Spleen (tissue), 13 donors: ENCODE results near the gene CERKL. TPM values are rescaled to one million over a fixed set of nuclear protein-coding genes. Genes with fewer than 3 reads are reported as not detected.
A peak's percentile ranks its signal among the peaks of the same experiment; 100 is the strongest.
"Not testable (repeated sequence)": the region's sequence is repeated elsewhere in the genome, so short reads cannot be mapped to it uniquely, and the experiment has no call there.

Experiments
- DNase-seq: peaks from one replicate; pipeline ENCODE4 v3.0.0-alpha.2; 2020
- H3K27ac ChIP-seq, 8 donors: fragments of 200-600 bp; sonication (generic) in 7 of 8; 1 replicate in 4 of 8; 2 replicates in 4 of 8; pipeline versions ENCODE4 v1.5.0 to v1.8.0; 2016 to 2021; ENCODE audit warnings: inconsistent platforms in 4 of 8, mild to moderate bottlenecking in 4 of 8, moderate library complexity in 1 of 8
- H3K27me3 ChIP-seq, 7 donors: fragments of 200-600 bp; sonication (generic) in 6 of 7; replicated peaks in 1 of 7; 1 replicate in 4 of 7; 2 replicates in 3 of 7; pipeline versions ENCODE4 v1.5.0 to v1.8.0; 2016 to 2021; ENCODE audit warnings: inconsistent platforms in 3 of 7, mild to moderate bottlenecking in 1 of 7
- H3K36me3 ChIP-seq, 6 donors: fragments of 200-600 bp; sonication (generic) in 5 of 6; 1 replicate in 4 of 6; 2 replicates in 2 of 6; pipeline versions ENCODE4 v1.5.0 to v1.8.0; 2016 to 2021; ENCODE audit warnings: inconsistent platforms in 2 of 6
- H3K4me1 ChIP-seq, 6 donors: fragments of 200-600 bp; sonication (generic) in 5 of 6; 1 replicate in 3 of 6; 2 replicates in 3 of 6; pipeline versions ENCODE4 v1.5.0 to v1.8.0; 2016 to 2021; ENCODE audit warnings: inconsistent platforms in 3 of 6
- H3K4me3 ChIP-seq, 8 donors: fragments of 200-600 bp; sonication (generic) in 7 of 8; 1 replicate in 4 of 8; 2 replicates in 4 of 8; pipeline versions ENCODE4 v1.5.0 to v1.8.0; 2016 to 2021; ENCODE audit warnings: inconsistent platforms in 4 of 8, mild to moderate bottlenecking in 4 of 8, moderate library complexity in 2 of 8
- H3K9me3 ChIP-seq, 8 donors: fragments of 200-600 bp; sonication (generic) in 7 of 8; 1 replicate in 4 of 8; 2 replicates in 4 of 8; pipeline versions ENCODE4 v1.5.0 to v1.8.0; 2016 to 2021; ENCODE audit warnings: inconsistent platforms in 4 of 8
- CTCF ChIP-seq, 11 experiments: fragments of 200-600 bp in 7 of 11; fragments of 450-650 bp in 4 of 11; sonication (generic) in 4 of 11; IDR thresholded peaks in 8 of 11; conservative IDR thresholded peaks in 3 of 11; 1 replicate in 7 of 11; 2 replicates in 4 of 11; pipeline versions ENCODE4 v1.4.0 to v1.8.0; 2016 to 2021; ENCODE audit warnings: antibody characterized with exemption in 11 of 11, inconsistent platforms in 4 of 11, mild to moderate bottlenecking in 1 of 11
- POLR2A ChIP-seq, 3 donors: fragments of 450-650 bp; IDR thresholded peaks; one replicate each; pipeline ENCODE4 v1.5.1; 2017; ENCODE audit warnings: antibody characterized with exemption in 3 of 3, mild to moderate bottlenecking in 1 of 3
- POLR2AphosphoS5 ChIP-seq, 3 donors: sonication (generic); formaldehyde crosslinking; IDR thresholded peaks; one replicate each; pipeline ENCODE4 v1.5.1; 2017; ENCODE audit warnings: antibody characterized with exemption in 3 of 3
- WGBS, 5 donors: extraction: QIAGEN DNeasy Blood & Tissue Kit in 3 of 5; methylation state at CpG; one replicate each; pipeline versions ENCODE4 v1.1.5 to v1.1.7; 2013 to 2018; 5-methylcytosine and 5-hydroxymethylcytosine counted together
- intact Hi-C: fragments of 100-400 bp; cut with DNase I; formaldehyde crosslinking; loops from one replicate; pipeline ENCODE4 v1.15.0; 2023; ENCODE audit warnings: low total_unique reads
- long read RNA-seq, 2 donors: transcript quantifications; one replicate each; lab custom pipeline, GENCODE V29; 2026
- polyA plus RNA-seq, 3 donors: library from polyadenylated mRNA; stranded (reverse); fragments of 200-250 nt; gene quantifications; one replicate each; pipeline ENCODE4 v1.2.1, GENCODE V29; 2013
- total RNA-seq, 7 donors: library from RNA; depleted of rRNA in 3 of 7; stranded (reverse); fragments of >200 nt in 3 of 7; fragmentation: NEBNext Ultra II Directional in 4 of 7; extraction: Animal tissue kit (Norgen Biotek cat#: 25700) in 4 of 7; gene quantifications; one replicate each; pipeline versions ENCODE4 v1.1.0 to v1.2.1, GENCODE V29; 2016 to 2021
- donor health status: healthy with polysubstance abuse.
- donor health status: DM: no; HTN: no; CAD: no; lungs with moderate emphysema.
- donor health status: DM: no; HTN: no; CAD: no.
- donor health status: Bipolar disorder and iron deficiency.
- donor health status: healthy.
- donor health status: DM: no; HTN: no; CAD: no.
- donor health status: DM: yes; HTN: yes; CAD: no.

CERKL gene
- total RNA-seq (1 to 10 TPM in 1 of 7 donors, under 1 TPM in 6; 0.27 to 1.4 (median 0.60) TPM), polyA plus RNA-seq (1 to 10 TPM; 1.7 to 2.3 (median 1.9) TPM)
- long read RNA-seq, donor 1, result 0 reads
- long read RNA-seq, donor 2, result 0 reads

DNA sequence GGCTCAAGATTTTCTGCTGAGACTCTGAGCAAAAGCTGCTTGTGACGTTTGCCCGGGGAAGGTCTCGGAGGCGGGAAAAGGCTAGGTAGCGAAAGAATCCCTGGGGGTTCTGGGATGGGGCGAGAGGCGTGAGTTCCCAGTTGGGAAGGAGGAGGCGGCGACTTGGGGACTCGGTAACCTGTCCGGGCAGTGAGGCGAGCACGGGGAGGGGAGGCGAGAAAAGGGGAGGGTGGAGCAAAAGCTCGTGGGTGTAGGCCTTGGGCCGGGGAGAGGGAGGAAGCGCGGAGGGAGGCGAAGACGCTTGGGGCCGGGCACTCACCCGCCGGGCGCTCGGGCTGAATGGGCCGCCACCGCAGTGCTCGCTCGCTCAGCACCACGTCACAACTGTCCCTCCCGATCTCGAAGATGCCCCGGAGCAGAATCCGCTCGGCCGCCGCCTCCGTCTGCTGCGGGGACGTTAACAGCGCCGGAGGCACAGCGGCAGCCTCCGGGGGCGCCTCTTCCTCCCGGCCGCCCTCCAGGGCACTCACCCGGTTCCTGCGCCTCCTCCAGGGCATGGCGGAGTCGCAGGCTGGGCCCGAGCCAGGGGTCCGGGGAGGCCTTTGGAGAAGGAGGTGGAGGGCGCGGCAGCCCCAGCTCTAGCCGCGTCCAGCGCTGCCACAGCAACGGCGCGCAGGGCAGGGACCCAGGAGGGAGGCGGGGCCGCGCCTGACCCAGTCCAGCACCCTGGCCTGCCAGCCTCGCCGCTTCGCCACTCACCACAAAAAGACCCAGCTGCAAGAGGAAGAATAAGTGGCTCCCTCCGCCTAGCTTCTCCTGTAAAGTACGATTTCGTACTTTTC, at the start of gene CERKL:
Gene CERKL, minus strand, starts transcription at position 656 of the 842 bp plus-strand sequence. Its CDS starts 99 bp downstream, at position 557.
- H3K36me3 ChIP-seq, result no peaks in the 10 kb centered on the region
- H3K4me1 ChIP-seq, result peaks cover 0 to 19% (median 15%) of the 10 kb centered on the region in 6 donors
- WGBS, 5 donors, result 3 to 5% (median 4%) methylated on average over 36 to 70 of the region's 70 CpGs
- peak; percentile 83 for DNase-seq
- H3K4me3 ChIP-seq, result peak within 1 kb of the TSS; percentile 36 to 80 (median 52)
- TF ChIP-seq POLR2A (IDR thresholded peaks at IDR 0.05) (no peak), POLR2AphosphoS5 (IDR thresholded peaks at IDR 0.05) (no peak), CTCF (IDR thresholded peaks at IDR 0.05 in 8 of 11, conservative IDR thresholded peaks at IDR 0.05 in 3 of 11) (no peak)
- peaks cover 5 to 33% (median 15%) of the 10 kb centered on the region in 7 donors for H3K27me3 ChIP-seq
- intact Hi-C loops, result no loop called here
- no peaks in the 10 kb centered on the region for H3K9me3 ChIP-seq
- no peak within 1 kb of the TSS for H3K27ac ChIP-seq

DNA sequence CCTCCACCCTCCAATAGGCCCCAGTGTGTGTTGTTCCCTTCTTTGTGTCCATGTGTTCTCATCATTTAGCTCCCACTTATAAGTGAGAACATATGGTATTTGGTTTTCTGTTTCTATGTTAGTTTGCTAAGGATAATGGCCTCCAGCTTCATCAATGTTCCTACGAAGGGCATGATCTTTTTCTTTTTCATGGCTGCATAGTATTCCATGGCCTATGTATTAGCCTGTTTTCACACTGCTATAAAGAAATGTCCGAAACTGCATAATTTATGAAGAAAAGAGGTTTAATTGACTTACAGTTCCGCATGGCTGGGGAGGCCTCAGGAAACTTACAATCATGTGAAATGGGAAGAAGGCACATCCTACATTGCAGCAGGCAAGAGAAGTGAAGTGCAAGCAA, 45.6 kb upstream of the CERKL start:
- intact Hi-C loops, H3K4me1 ChIP-seq, H3K27ac ChIP-seq, H3K36me3 ChIP-seq, DNase-seq, H3K27me3 ChIP-seq, H3K4me3 ChIP-seq: not testable (repeated sequence)
- peaks cover 0 to 16% (median 6%) of the 10 kb centered on the region in 8 donors for H3K9me3 ChIP-seq
- WGBS, 5 donors, result 89 to 97% (median 95%) methylated on average over 3 of the region's 3 CpGs

- WGBS, 5 donors, result 92 to 100% (median 94%) methylated on average over 1 of the region's 1 CpG
- peaks cover 0 to 11% (median 0%) of the 10 kb centered on the region in 6 donors for H3K4me1 ChIP-seq
These were observed 41.3 kb upstream of the CERKL start for GRCh38 chr2:181698223-181698622.

DNA sequence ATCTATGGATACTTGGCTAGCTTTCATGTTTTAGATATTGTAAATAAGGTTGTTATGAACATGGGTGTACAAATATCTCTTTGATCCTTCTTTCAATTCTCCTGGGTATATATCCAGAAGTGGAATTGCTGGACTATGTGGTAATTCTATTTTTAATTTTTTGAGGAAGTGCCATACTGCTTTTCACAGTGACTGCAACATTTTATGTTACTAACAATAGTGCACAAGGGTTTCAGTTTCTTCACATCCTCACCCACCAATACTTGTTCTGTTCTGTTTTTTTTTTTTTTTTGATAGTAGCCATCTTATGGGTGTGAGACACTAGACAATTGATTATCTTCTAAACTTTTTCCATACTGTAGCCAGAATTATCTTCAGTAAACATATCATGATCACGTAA, 40.7 kb upstream of the CERKL start:
- H3K4me3 ChIP-seq, result no peak overlapping the region
- intact Hi-C loops, result no loop called here
- no peak for TF ChIP-seq CTCF (IDR thresholded peaks at IDR 0.05 in 8 of 11, conservative IDR thresholded peaks at IDR 0.05 in 3 of 11)
- no peak for TF ChIP-seq POLR2AphosphoS5 (IDR thresholded peaks at IDR 0.05)
- no peak for TF ChIP-seq POLR2A (IDR thresholded peaks at IDR 0.05)
- peaks cover 0 to 12% (median 0%) of the 10 kb centered on the region in 7 donors for H3K27me3 ChIP-seq
- no peak overlapping the region for H3K27ac ChIP-seq
- no peak for DNase-seq
- H3K36me3 ChIP-seq, result no peaks in the 10 kb centered on the region
- H3K9me3 ChIP-seq, result peaks cover 0 to 4% (median 3%) of the 10 kb centered on the region in 8 donors
- H3K4me1 ChIP-seq, result peaks cover 0 to 11% (median 0%) of the 10 kb centered on the region in 6 donors
- 75 to 93% (median 84%) methylated on average over 1 of the region's 1 CpG for WGBS, 5 donors

More at GRCh38 chr2:181698223-181698622, 41.3 kb upstream of the CERKL start:
- Histone ChIP-seq H3K4me3 (no peak overlapping the region), H3K27ac (no peak overlapping the region), H3K9me3 (peaks cover 0 to 11% (median 6%) of the 10 kb centered on the region in 8 donors), H3K36me3 (no peaks in the 10 kb centered on the region), H3K27me3 (peaks cover 0 to 12% (median 0%) of the 10 kb centered on the region in 7 donors)
- DNase-seq, result no peak
- TF ChIP-seq CTCF (IDR thresholded peaks at IDR 0.05 in 8 of 11, conservative IDR thresholded peaks at IDR 0.05 in 3 of 11) (no peak), POLR2A (IDR thresholded peaks at IDR 0.05) (no peak), POLR2AphosphoS5 (IDR thresholded peaks at IDR 0.05) (no peak)
- intact Hi-C loops, result no loop called here
